Esophagus muscularis mucosa (tissue), 4 donors: ENCODE measurements around the gene EIF1. TPM values are rescaled to one million over a fixed set of nuclear protein-coding genes. Genes with fewer than 3 reads are reported as not detected.
"Not testable (repeated sequence)": the region's sequence is repeated elsewhere in the genome, so short reads cannot be mapped to it uniquely, and the experiment has no call there.

Source experiments
- DNase-seq: peaks from one replicate; pipeline ENCODE4 v3.0.0-alpha.2; 2017; ENCODE audit errors: extremely low spot score
- H3K27ac ChIP-seq, 4 donors: fragments of 200-600 bp; sonication (generic); replicated peaks in 1 of 4; 1 replicate in 3 of 4; 2 replicates in 1 of 4; pipeline ENCODE4 v1.5.1; 2016 to 2019; ENCODE audit warnings: mild to moderate bottlenecking in 1 of 4
- H3K27me3 ChIP-seq, 4 donors: fragments of 200-600 bp; sonication (generic); one replicate each; pipeline versions ENCODE4 v1.5.1 to v1.6.0; 2016 to 2019
- H3K36me3 ChIP-seq, 4 donors: fragments of 200-600 bp; sonication (generic); one replicate each; pipeline ENCODE4 v1.5.1; 2016 to 2019
- H3K4me1 ChIP-seq, 4 donors: fragments of 200-600 bp; sonication (generic); one replicate each; pipeline ENCODE4 v1.5.1; 2016 to 2019
- H3K4me3 ChIP-seq, 4 donors: fragments of 200-600 bp; sonication (generic); 1 replicate in 2 of 4; 2 replicates in 2 of 4; pipeline ENCODE4 v1.5.1; 2016 to 2019; ENCODE audit warnings: mild to moderate bottlenecking in 4 of 4, moderate library complexity in 1 of 4
- H3K9me3 ChIP-seq, 4 donors: fragments of 200-600 bp; sonication (generic); 1 replicate in 3 of 4; 2 replicates in 1 of 4; pipeline ENCODE4 v1.5.1; 2016 to 2019
- EP300 ChIP-seq: sonication (generic); formaldehyde crosslinking; IDR thresholded peaks from one replicate; pipeline ENCODE4 v1.6.1; 2017; ENCODE audit warnings: antibody characterized with exemption
- POLR2A ChIP-seq: fragments of 450-650 bp; IDR thresholded peaks from one replicate; pipeline ENCODE4 v1.6.1; 2017; ENCODE audit warnings: antibody characterized with exemption, moderate library complexity, mild to moderate bottlenecking, low read depth
- POLR2AphosphoS5 ChIP-seq, 2 donors: sonication (generic); formaldehyde crosslinking; IDR thresholded peaks; one replicate each; pipeline ENCODE4 v1.6.1; 2017; ENCODE audit warnings: antibody characterized with exemption in 2 of 2
- WGBS: methylation state at CpG from one replicate; pipeline ENCODE4 v1.1.5; 2018; 5-methylcytosine and 5-hydroxymethylcytosine counted together
- intact Hi-C: fragments of 100-400 bp; cut with DNase I; formaldehyde crosslinking; loops from one replicate; pipeline ENCODE4 v1.15.1; 2023
- total RNA-seq, 4 donors: library from RNA; depleted of rRNA; stranded (reverse); fragments of >200 nt; gene quantifications; one replicate each; pipeline versions ENCODE4 v1.1.0 to v1.2.1, GENCODE V29; 2016
- TF ChIP-seq, protein P1 (sequence below), 3 experiments: fragments of 200-600 bp in 2 of 3; fragments of 450-650 bp in 1 of 3; sonication (generic) in 2 of 3; IDR thresholded peaks; one replicate each; pipeline ENCODE4 v1.5.1; 2017 to 2019; ENCODE audit warnings: antibody characterized with exemption in 3 of 3, mild to moderate bottlenecking in 2 of 3, moderate library complexity in 1 of 3

EIF1 gene
- total RNA-seq, 4 donors from 2014 or later = 158 to 426 (median 207) TPM

DNA sequence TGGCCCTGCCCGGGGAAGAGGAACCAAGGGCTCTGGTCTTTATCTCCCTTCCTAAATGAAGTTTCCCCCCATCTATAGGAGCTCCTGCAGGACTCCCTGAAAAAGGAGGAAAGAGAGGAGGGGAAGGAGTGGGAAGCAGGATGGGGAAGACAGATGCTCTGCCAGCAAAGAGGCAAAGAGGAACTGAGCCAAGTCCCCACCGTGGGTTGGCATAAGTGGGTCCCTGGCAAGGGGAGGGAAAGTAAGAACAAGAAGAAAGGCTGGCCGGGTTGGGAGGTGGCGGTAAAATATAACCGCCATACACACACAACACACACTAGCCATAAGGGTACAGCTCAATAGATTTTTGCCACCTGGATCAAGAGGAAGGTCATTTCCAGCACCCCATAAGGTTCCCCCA is 6.1 kb upstream of the EIF1 start:
- H3K27ac ChIP-seq = no peak overlapping the region
- H3K36me3 ChIP-seq = no peaks in the 10 kb centered on the region
- H3K9me3 ChIP-seq = no peaks in the 10 kb centered on the region
- 82% methylated on average over 5 of the region's 5 CpGs for WGBS
- DNase-seq = no peak
- peaks cover 0 to 6% (median 0%) of the 10 kb centered on the region in 4 donors for H3K27me3 ChIP-seq
- intact Hi-C loops = no loop called here
- peaks cover 2 to 5% (median 3%) of the 10 kb centered on the region in 4 donors for H3K4me1 ChIP-seq
- TF ChIP-seq EP300 (no peak), POLR2AphosphoS5 (IDR thresholded peaks at IDR 0.05) (no peak), POLR2A (no peak)
- TF ChIP-seq, protein P1, sequence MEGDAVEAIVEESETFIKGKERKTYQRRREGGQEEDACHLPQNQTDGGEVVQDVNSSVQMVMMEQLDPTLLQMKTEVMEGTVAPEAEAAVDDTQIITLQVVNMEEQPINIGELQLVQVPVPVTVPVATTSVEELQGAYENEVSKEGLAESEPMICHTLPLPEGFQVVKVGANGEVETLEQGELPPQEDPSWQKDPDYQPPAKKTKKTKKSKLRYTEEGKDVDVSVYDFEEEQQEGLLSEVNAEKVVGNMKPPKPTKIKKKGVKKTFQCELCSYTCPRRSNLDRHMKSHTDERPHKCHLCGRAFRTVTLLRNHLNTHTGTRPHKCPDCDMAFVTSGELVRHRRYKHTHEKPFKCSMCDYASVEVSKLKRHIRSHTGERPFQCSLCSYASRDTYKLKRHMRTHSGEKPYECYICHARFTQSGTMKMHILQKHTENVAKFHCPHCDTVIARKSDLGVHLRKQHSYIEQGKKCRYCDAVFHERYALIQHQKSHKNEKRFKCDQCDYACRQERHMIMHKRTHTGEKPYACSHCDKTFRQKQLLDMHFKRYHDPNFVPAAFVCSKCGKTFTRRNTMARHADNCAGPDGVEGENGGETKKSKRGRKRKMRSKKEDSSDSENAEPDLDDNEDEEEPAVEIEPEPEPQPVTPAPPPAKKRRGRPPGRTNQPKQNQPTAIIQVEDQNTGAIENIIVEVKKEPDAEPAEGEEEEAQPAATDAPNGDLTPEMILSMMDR (IDR thresholded peaks at IDR 0.05) = no peak
- no peak overlapping the region for H3K4me3 ChIP-seq

DNA sequence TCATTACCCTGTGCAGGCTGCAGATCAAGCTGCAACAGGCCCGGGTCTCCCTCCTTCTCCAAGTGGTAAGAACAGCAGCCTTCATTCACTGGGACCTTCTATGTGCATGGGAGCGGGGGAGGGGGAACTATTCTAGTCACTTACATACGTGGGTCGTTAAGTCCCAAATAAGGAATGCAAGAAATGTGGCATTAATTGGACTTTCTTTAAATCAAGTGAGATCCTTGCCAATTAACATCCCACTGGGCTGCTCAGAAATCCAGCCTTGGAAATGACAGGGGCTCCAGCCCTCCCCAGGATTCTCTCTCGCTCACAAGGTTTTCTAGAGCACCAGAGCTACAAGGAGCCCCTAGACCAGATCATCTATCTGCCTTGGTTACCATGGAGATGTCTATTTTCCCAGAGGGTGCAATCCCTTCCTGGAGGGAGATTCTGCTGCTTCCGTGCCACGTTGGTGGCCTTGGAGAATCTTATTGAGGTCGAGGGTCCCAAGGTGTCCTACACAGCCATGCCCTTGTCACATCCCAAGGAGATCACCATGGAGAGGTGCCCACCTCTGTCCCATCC is 5.2 kb upstream of the EIF1 start:
- no peaks in the 10 kb centered on the region for H3K9me3 ChIP-seq
- no peak for TF ChIP-seq EP300
- TF ChIP-seq, protein P1 (IDR thresholded peaks at IDR 0.05) = no peak
- no peak for TF ChIP-seq POLR2A
- no peak for TF ChIP-seq POLR2AphosphoS5 (IDR thresholded peaks at IDR 0.05)
- intact Hi-C loops = no loop called here
- H3K36me3 ChIP-seq = no peaks in the 10 kb centered on the region
- no peak overlapping the region for H3K27ac ChIP-seq
- DNase-seq = no peak
- peaks cover 0 to 5% (median 0%) of the 10 kb centered on the region in 4 donors for H3K27me3 ChIP-seq
- H3K4me3 ChIP-seq = no peak overlapping the region
- 60% methylated on average over 5 of the region's 8 CpGs for WGBS
- peaks cover 7 to 10% (median 8%) of the 10 kb centered on the region in 4 donors for H3K4me1 ChIP-seq

DNA sequence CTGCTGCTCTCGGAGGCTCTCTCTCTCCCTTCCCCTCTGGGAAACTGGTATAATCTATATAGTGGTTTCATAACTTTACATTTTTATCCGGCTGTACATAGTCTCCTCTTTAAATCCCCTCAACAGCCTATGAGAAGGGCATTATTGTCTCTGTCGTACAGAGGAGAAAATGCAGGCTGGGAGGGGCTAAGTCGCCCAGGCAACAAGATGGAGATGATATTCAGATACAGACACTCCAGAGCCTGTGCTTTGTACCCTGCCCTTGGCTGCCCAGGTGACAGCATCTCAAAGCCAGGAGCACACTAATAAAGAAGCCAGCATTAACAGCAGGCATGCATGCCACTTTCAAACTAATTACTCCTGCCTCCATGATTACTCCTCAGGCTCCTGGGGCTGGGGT is 4.7 kb upstream of the EIF1 start:
- Histone ChIP-seq H3K27ac (no peak overlapping the region), H3K4me3 (no peak overlapping the region)

GRCh38 chr17:41685753-41686152 is 2.9 kb upstream of the EIF1 start:
- H3K27me3 ChIP-seq, DNase-seq, H3K27ac ChIP-seq, intact Hi-C loops, H3K4me3 ChIP-seq, H3K9me3 ChIP-seq: not testable (repeated sequence)
- H3K36me3 ChIP-seq = peaks cover 11 to 14% (median 13%) of the 10 kb centered on the region in 4 donors
- peaks cover 16 to 20% (median 19%) of the 10 kb centered on the region in 4 donors for H3K4me1 ChIP-seq
- 93% methylated on average over 13 of the region's 13 CpGs for WGBS

More for the DNA sequence above, 4.7 kb upstream of the EIF1 start:
- no peaks in the 10 kb centered on the region for H3K9me3 ChIP-seq
- intact Hi-C loops = no loop called here
- DNase-seq = no peak
- H3K4me1 ChIP-seq = peaks cover 7 to 10% (median 8%) of the 10 kb centered on the region in 4 donors
- no peaks in the 10 kb centered on the region for H3K27me3 ChIP-seq
- no peaks in the 10 kb centered on the region for H3K36me3 ChIP-seq
- TF ChIP-seq, protein P1 (IDR thresholded peaks at IDR 0.05) = no peak
- TF ChIP-seq EP300 = no peak
- no peak for TF ChIP-seq POLR2AphosphoS5 (IDR thresholded peaks at IDR 0.05)
- no peak for TF ChIP-seq POLR2A
- WGBS = 53% methylated on average over 4 of the region's 4 CpGs

DNA sequence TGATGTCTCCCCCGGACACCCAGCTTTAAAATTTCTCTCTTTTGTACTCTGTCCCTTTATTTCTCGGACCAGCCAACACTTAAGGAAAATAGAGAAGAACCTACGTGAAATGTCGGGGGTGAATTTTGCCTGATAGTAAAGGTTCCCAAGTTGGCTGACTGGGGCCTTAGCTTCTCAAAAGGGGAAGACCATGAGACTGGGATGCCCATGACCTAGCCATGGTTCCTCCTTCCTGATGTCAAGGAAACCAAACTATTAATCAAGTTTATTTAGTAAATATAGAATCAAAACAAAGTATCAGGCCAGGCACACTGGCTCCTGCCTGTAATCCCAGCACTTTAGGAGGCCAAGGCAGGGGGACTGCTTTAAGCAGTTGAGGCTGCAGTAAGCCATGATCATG is 2.4 kb upstream of the EIF1 start:
- intact Hi-C loops = no loop called here
- Histone ChIP-seq H3K27ac (no peak overlapping the region), H3K4me1 (peaks cover 22 to 25% (median 24%) of the 10 kb centered on the region in 4 donors), H3K36me3 (peaks cover 16 to 20% (median 19%) of the 10 kb centered on the region in 4 donors), H3K9me3 (no peaks in the 10 kb centered on the region), H3K4me3 (no peak overlapping the region), H3K27me3 (no peaks in the 10 kb centered on the region)
- 89% methylated on average over 4 of the region's 4 CpGs for WGBS
- DNase-seq = no peak
- no peak for TF ChIP-seq POLR2A
- no peak for TF ChIP-seq POLR2AphosphoS5 (IDR thresholded peaks at IDR 0.05)
- TF ChIP-seq, protein P1 (IDR thresholded peaks at IDR 0.05) = no peak
- TF ChIP-seq EP300 = no peak
